Hepatocyte (in vitro differentiated cells): ENCODE data around the gene HSPH1. TPM values are rescaled to one million over a fixed set of nuclear protein-coding genes. Genes with fewer than 3 reads are reported as not detected.
A peak's percentile ranks its signal among the peaks of the same experiment; 100 is the strongest.

ENCODE experiments used
- DNase-seq: peaks from one replicate; pipeline ENCODE4 v3.0.0-alpha.2; 2016; ENCODE audit warnings: low spot score
- H2AFZ ChIP-seq: fragments of 200-600 bp; sonication (generic); 2 replicates; pipeline ENCODE4 v1.6.0; 2016; ENCODE audit warnings: antibody characterized with exemption, mild to moderate bottlenecking
- H3K27ac ChIP-seq: fragments of 200-600 bp; sonication (generic); 2 replicates; pipeline ENCODE4 v1.5.1; 2016; ENCODE audit warnings: mild to moderate bottlenecking
- H3K27me3 ChIP-seq: fragments of 200-600 bp; sonication (generic); 2 replicates; pipeline ENCODE4 v1.6.1; 2016
- H3K36me3 ChIP-seq: fragments of 200-600 bp; sonication (generic); replicated peaks from 2 replicates; pipeline ENCODE4 v1.5.1; 2016; ENCODE audit warnings: low read depth; ENCODE audit not compliant: insufficient read depth
- H3K4me1 ChIP-seq: fragments of 200-600 bp; sonication (generic); 2 replicates; pipeline ENCODE4 v1.5.1; 2016; ENCODE audit warnings: mild to moderate bottlenecking, moderate library complexity; ENCODE audit not compliant: insufficient read depth
- H3K4me2 ChIP-seq: fragments of 200-600 bp; sonication (generic); 2 replicates; pipeline ENCODE4 v1.6.0; 2016
- H3K4me3 ChIP-seq: fragments of 200-600 bp; sonication (generic); 2 replicates; pipeline ENCODE4 v1.5.1; 2016; ENCODE audit warnings: mild to moderate bottlenecking
- H3K79me2 ChIP-seq: fragments of 200-600 bp; sonication (generic); 2 replicates; pipeline ENCODE4 v1.6.0; 2017; ENCODE audit warnings: mild to moderate bottlenecking
- H3K9me2 ChIP-seq: fragments of 200-600 bp; sonication (generic); replicated peaks from 2 replicates; pipeline ENCODE4 v1.6.0; 2017; ENCODE audit warnings: mild to moderate bottlenecking; ENCODE audit not compliant: insufficient read depth
- H3K9me3 ChIP-seq: fragments of 200-600 bp; sonication (generic); 2 replicates; pipeline ENCODE4 v1.5.1; 2016; ENCODE audit warnings: low read depth, mild to moderate bottlenecking
- H4K20me1 ChIP-seq: fragments of 200-600 bp; sonication (generic); 2 replicates; pipeline ENCODE4 v1.6.0; 2016; ENCODE audit warnings: mild to moderate bottlenecking; ENCODE audit not compliant: insufficient read depth, poor library complexity, severe bottlenecking
- CTCF ChIP-seq: fragments of 200-600 bp; sonication (generic); IDR thresholded peaks from 2 replicates; pipeline ENCODE4 v1.5.1; 2016; ENCODE audit warnings: antibody characterized with exemption, mild to moderate bottlenecking; ENCODE audit not compliant: poor library complexity
- EZH2 ChIP-seq: fragments of 200-600 bp; sonication (generic); IDR thresholded peaks from 2 replicates; pipeline ENCODE4 v1.6.1; 2016; ENCODE audit warnings: antibody characterized with exemption, mild to moderate bottlenecking, borderline replicate concordance
- EZH2phosphoT487 ChIP-seq: fragments of 200-600 bp; sonication (generic); IDR thresholded peaks from one replicate; pipeline ENCODE4 v1.6.1; 2018; ENCODE audit warnings: antibody characterized with exemption, mild to moderate bottlenecking, low read depth, moderate library complexity; ENCODE audit not compliant: unreplicated experiment, severe bottlenecking
- WGBS: methylation state at CpG from one replicate; pipeline ENCODE4 v1.1.6; 2016; ENCODE audit warnings: low lambda C conversion rate; ENCODE audit errors: missing lambda C conversion rate; 5-methylcytosine and 5-hydroxymethylcytosine counted together
- polyA plus RNA-seq: library from polyadenylated mRNA; unstranded; fragments of >200 nt; fragmentation: Nextera tagmentation; extraction: Ambion mirVana; gene quantifications from 2 replicates; pipeline ENCODE4 v1.2.1, GENCODE V29; 2016
- total RNA-seq: library from RNA; depleted of rRNA; stranded (reverse); fragments of >200 nt; gene quantifications from 2 replicates; pipeline ENCODE4 v1.2.3, GENCODE V29; 2014

Gene HSPH1
- total and polyA plus RNA-seq, 2 experiments from 2014 or later: 64.1 to 74.2 TPM

GRCh38 chr13:31201341-31202031 is 39.8 kb upstream of the HSPH1 start:
- Histone ChIP-seq H3K4me1 (peaks cover 9% of the 10 kb centered on the region), H3K27me3 (no peaks in the 10 kb centered on the region), H3K9me2 (no peaks in the 10 kb centered on the region), H3K27ac (peak overlapping the region; percentile 99), H3K36me3 (no peaks in the 10 kb centered on the region), H4K20me1 (no peaks in the 10 kb centered on the region), H3K4me2 (peak overlapping the region; percentile 92), H3K79me2 (peaks cover 34% of the 10 kb centered on the region), H3K4me3 (peak overlapping the region; percentile 97), H3K9me3 (no peaks in the 10 kb centered on the region), H2AFZ (peak overlapping the region; percentile 98)
- TF ChIP-seq CTCF: no peak
- no peak for TF ChIP-seq EZH2
- TF ChIP-seq EZH2phosphoT487: no peak
- no peak for DNase-seq
- WGBS: 51% methylated on average over 7 of the region's 7 CpGs

DNA sequence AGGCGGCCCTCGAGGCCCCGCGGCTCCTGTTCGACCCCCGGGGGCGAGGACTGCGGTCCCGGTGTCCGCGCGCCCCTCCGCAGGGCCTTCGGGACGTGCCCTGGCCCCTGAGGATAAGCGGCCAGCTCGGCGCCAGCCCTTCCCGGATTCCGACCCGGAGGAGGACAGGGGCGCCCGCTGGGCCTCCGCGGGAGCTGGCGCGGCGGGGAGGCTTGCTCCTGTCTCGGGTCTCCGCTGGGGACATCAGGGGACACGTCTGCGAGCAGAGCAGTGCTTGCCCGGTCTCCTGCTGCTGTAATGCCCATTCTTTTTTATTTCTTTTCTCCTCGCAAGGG is 38.9 kb upstream of the HSPH1 start:
- Histone ChIP-seq H3K9me2 (no peaks in the 10 kb centered on the region), H2AFZ (peak overlapping the region; percentile 98), H3K27ac (peak overlapping the region; percentile 99), H3K4me3 (peak overlapping the region; percentile 97), H4K20me1 (no peaks in the 10 kb centered on the region), H3K79me2 (peaks cover 32% of the 10 kb centered on the region), H3K4me2 (peak overlapping the region; percentile 92), H3K4me1 (peaks cover 9% of the 10 kb centered on the region), H3K9me3 (no peaks in the 10 kb centered on the region), H3K27me3 (no peaks in the 10 kb centered on the region), H3K36me3 (no peaks in the 10 kb centered on the region)
- TF ChIP-seq EZH2phosphoT487: no peak
- no peak for TF ChIP-seq EZH2
- TF ChIP-seq CTCF: no peak
- WGBS: 0% methylated on average over 27 of the region's 34 CpGs
- peak; percentile 75 for DNase-seq

GRCh38 chr13:31199849-31200636 is 38.3 kb upstream of the HSPH1 start, which contains the start of gene B3GLCT:
TSS of gene B3GLCT (plus strand) at chr13:31199975. CDS start at chr13:31200085, 110 bp downstream.
- peak within 1 kb of the TSS; percentile 99 for H3K27ac ChIP-seq
- no peaks in the 10 kb centered on the region for H3K27me3 ChIP-seq
- no peaks in the 10 kb centered on the region for H3K9me2 ChIP-seq
- H3K9me3 ChIP-seq: no peaks in the 10 kb centered on the region
- 2% methylated on average over 67 of the region's 126 CpGs for WGBS
- H3K4me2 ChIP-seq: peak within 1 kb of the TSS; percentile 92
- no peaks in the 10 kb centered on the region for H4K20me1 ChIP-seq
- H3K79me2 ChIP-seq: peaks cover 27% of the 10 kb centered on the region
- peaks cover 9% of the 10 kb centered on the region for H3K4me1 ChIP-seq
- peak; percentile 93 for DNase-seq
- no peaks in the 10 kb centered on the region for H3K36me3 ChIP-seq
- H2AFZ ChIP-seq: peak within 1 kb of the TSS; percentile 98
- H3K4me3 ChIP-seq: peak within 1 kb of the TSS; percentile 97
- TF ChIP-seq CTCF (peak; percentile 77), EZH2 (no peak)
